ENCODE measurements around the gene NES.

- TF ChIP-seq CTCF (IDR thresholded peaks at IDR 0.05) (peak; percentile 82), ZFX (IDR thresholded peaks at IDR 0.05; ENCODE audit: borderline replicate concordance) (no peak)
Measured at GRCh38 chr1:156618853-156619581, 58.2 kb downstream of the NES start, which contains the start of gene HAPLN2.
